Measurements from ENCODE around the gene DENND2A. TPM values are rescaled to one million over a fixed set of nuclear protein-coding genes. Genes with fewer than 3 reads are reported as not detected.
A peak's percentile ranks its signal among the peaks of the same experiment; 100 is the strongest.

The DENND2A gene, protein sequence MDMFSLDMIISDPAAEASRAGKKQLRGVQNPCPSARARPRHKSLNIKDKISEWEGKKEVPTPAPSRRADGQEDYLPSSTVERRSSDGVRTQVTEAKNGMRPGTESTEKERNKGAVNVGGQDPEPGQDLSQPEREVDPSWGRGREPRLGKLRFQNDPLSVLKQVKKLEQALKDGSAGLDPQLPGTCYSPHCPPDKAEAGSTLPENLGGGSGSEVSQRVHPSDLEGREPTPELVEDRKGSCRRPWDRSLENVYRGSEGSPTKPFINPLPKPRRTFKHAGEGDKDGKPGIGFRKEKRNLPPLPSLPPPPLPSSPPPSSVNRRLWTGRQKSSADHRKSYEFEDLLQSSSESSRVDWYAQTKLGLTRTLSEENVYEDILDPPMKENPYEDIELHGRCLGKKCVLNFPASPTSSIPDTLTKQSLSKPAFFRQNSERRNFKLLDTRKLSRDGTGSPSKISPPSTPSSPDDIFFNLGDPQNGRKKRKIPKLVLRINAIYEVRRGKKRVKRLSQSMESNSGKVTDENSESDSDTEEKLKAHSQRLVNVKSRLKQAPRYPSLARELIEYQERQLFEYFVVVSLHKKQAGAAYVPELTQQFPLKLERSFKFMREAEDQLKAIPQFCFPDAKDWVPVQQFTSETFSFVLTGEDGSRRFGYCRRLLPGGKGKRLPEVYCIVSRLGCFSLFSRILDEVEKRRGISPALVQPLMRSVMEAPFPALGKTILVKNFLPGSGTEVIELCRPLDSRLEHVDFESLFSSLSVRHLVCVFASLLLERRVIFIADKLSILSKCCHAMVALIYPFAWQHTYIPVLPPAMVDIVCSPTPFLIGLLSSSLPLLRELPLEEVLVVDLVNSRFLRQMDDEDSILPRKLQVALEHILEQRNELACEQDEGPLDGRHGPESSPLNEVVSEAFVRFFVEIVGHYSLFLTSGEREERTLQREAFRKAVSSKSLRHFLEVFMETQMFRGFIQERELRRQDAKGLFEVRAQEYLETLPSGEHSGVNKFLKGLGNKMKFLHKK
- 7.3 and 8.2 TPM in 2 replicates for total RNA-seq (2021)
- long read RNA-seq, partial matches to known transcripts: 1 of 5 reads
- long read RNA-seq, other reads (novel, unspliced or antisense): 3 of 5 reads

DNA sequence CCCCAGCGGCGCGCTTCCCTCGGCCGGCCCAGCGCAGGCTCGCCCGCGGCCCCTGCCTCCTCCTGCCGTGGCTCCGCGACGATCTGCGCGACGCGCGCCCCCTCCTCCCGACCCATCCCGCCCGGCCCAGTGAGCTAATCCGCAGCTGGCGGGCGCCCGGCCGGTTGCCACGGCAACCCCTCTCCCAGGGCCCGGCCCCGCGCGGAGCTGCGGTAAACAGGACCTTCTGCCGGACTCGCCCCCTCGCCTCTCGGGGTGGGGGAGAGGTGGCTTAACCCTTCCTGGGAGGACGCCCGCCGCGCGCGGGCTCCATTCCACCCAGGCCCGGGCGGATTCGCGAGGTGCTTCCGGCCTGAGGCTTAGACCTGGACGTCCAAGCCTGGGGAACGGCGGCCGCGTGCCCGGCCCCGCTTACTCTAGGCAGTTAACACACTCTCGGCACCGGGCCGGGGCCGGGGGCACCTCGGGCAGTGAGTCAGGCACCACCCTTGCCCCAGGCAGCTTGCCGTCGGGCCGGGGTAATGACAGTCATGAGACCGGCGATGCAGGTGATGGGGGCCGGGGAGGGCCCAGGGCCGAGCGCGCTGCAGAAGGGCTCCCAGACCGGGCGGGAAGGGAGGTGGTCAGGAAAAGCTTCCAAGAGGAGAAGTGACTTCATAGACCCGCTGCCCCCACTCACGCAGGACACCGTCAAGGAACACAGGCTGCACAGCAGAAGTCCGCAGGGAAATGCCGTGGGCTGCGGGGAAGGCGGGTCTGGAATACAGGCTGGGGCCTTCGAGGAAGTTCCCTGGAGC is at the start of gene DENND2A:
DENND2A (minus strand) TSS at position 87 of the 797 bp plus-strand sequence. CDS start 38,416 bp downstream, outside the sequence.
- Histone ChIP-seq H3K79me1 (ENCODE audit: insufficient read depth, low read depth, low read length, poor library complexity, severe bottlenecking) (no peaks in the 10 kb centered on the region), H3K23me2 (ENCODE audit: insufficient read length, low read depth, low read length, poor library complexity, severe bottlenecking) (peaks cover 15% of the 10 kb centered on the region), H3K79me2 (ENCODE audit: insufficient read depth, low read length) (no peaks in the 10 kb centered on the region), H3K9me3 (ENCODE audit: control insufficient read depth, low read depth, low read length) (no peaks in the 10 kb centered on the region), H3K14ac (ENCODE audit: insufficient read depth, low read length) (peak within 1 kb of the TSS; percentile 85; the same call in 1 of the 2 replicates), H4K8ac (replicated peaks; ENCODE audit: insufficient read length, low read depth, low read length) (no peak within 1 kb of the TSS), H2BK5ac (ENCODE audit: insufficient read length, low read length) (no peak within 1 kb of the TSS), H3K56ac (ENCODE audit: insufficient read length, low read depth, low read length) (no peak within 1 kb of the TSS), H3K9ac (ENCODE audit: extremely low read depth, insufficient read length, low read length) (peak within 1 kb of the TSS; percentile 50), H4K91ac (ENCODE audit: insufficient read length, low read depth, low read length) (no peak within 1 kb of the TSS), H2BK20ac (ENCODE audit: low read depth, low read length, poor library complexity, severe bottlenecking) (no peak within 1 kb of the TSS), H3K18ac (ENCODE audit: insufficient read length, low read depth, low read length) (peak within 1 kb of the TSS; percentile 82), H4K20me1 (ENCODE audit: control insufficient read depth, insufficient read depth, insufficient read length) (no peaks in the 10 kb centered on the region), H4K5ac (ENCODE audit: insufficient read length, low read depth, low read length) (no peak within 1 kb of the TSS), H3K27me3 (ENCODE audit: insufficient read depth, low read length) (no peaks in the 10 kb centered on the region), H3K23ac (ENCODE audit: insufficient read length, low read depth, low read length) (no peak within 1 kb of the TSS), H3T11ph (ENCODE audit: low read length) (no peak within 1 kb of the TSS), H2BK120ac (ENCODE audit: low read depth, low read length, poor library complexity, severe bottlenecking) (no peak within 1 kb of the TSS), H2AK5ac (ENCODE audit: insufficient read length, low read length) (no peak within 1 kb of the TSS), H2BK12ac (ENCODE audit: insufficient read length, low read depth, low read length) (no peak within 1 kb of the TSS), H2AFZ (ENCODE audit: low read length) (no peak within 1 kb of the TSS), H3K4me2 (ENCODE audit: insufficient read depth, insufficient read length, low read length) (peak within 1 kb of the TSS; percentile 74), H3K4me1 (ENCODE audit: insufficient read depth, low read length) (peaks cover 10% of the 10 kb centered on the region; the same call in 1 of the 2 replicates), H3K4ac (ENCODE audit: low read depth, low read length) (no peak within 1 kb of the TSS; the same call in 1 of the 2 replicates), H2BK15ac (ENCODE audit: low read depth, low read length) (no peak within 1 kb of the TSS), H3K27ac (ENCODE audit: insufficient read length, low read depth, low read length) (no peak within 1 kb of the TSS)
- H3K4me3 Mint-ChIP-seq: peak within 1 kb of the TSS; percentile 92 to 94
- TF ChIP-seq, protein P1, sequence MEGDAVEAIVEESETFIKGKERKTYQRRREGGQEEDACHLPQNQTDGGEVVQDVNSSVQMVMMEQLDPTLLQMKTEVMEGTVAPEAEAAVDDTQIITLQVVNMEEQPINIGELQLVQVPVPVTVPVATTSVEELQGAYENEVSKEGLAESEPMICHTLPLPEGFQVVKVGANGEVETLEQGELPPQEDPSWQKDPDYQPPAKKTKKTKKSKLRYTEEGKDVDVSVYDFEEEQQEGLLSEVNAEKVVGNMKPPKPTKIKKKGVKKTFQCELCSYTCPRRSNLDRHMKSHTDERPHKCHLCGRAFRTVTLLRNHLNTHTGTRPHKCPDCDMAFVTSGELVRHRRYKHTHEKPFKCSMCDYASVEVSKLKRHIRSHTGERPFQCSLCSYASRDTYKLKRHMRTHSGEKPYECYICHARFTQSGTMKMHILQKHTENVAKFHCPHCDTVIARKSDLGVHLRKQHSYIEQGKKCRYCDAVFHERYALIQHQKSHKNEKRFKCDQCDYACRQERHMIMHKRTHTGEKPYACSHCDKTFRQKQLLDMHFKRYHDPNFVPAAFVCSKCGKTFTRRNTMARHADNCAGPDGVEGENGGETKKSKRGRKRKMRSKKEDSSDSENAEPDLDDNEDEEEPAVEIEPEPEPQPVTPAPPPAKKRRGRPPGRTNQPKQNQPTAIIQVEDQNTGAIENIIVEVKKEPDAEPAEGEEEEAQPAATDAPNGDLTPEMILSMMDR (conservative IDR thresholded peaks at IDR 0.05): no peak
- peak; percentile 83 for DNase-seq
- no CpG with 5 or more reads among the region's 78 CpGs for WGBS (ENCODE audit: extremely low coverage, insufficient read length, low lambda C conversion rate)
- H3K27me3 Mint-ChIP-seq (ENCODE audit: low read depth): peaks cover 38% of the 10 kb centered on the region
- peak within 1 kb of the TSS in 2 of 3 experiments; percentile 3 to 81; a peak in 3 of 7 replicates for H3K27ac Mint-ChIP-seq
- peaks cover 40 to 45% of the 10 kb centered on the region in 2 experiments for H3K4me1 Mint-ChIP-seq
- no peaks in the 10 kb centered on the region for H3K36me3 Mint-ChIP-seq (ENCODE audit: insufficient read depth in 1 of 3, low read depth in 3 of 3)
- H3K9me3 Mint-ChIP-seq: no peaks in the 10 kb centered on the region
